GM18507 (cell line): ENCODE results near the gene C1orf198.

Experiments
- DNase-seq: peaks from one replicate; pipeline ENCODE4 v3.0.0; 2011; ENCODE audit warnings: low read depth; ENCODE audit not compliant: insufficient read length; ENCODE audit errors: extremely low spot score
- FAIRE-seq: peaks from 2 replicates; lab custom pipeline; 2011; peaks lifted over from hg19 to GRCh38; lab: Jason Lieb, UNC

The C1orf198 gene

DNA sequence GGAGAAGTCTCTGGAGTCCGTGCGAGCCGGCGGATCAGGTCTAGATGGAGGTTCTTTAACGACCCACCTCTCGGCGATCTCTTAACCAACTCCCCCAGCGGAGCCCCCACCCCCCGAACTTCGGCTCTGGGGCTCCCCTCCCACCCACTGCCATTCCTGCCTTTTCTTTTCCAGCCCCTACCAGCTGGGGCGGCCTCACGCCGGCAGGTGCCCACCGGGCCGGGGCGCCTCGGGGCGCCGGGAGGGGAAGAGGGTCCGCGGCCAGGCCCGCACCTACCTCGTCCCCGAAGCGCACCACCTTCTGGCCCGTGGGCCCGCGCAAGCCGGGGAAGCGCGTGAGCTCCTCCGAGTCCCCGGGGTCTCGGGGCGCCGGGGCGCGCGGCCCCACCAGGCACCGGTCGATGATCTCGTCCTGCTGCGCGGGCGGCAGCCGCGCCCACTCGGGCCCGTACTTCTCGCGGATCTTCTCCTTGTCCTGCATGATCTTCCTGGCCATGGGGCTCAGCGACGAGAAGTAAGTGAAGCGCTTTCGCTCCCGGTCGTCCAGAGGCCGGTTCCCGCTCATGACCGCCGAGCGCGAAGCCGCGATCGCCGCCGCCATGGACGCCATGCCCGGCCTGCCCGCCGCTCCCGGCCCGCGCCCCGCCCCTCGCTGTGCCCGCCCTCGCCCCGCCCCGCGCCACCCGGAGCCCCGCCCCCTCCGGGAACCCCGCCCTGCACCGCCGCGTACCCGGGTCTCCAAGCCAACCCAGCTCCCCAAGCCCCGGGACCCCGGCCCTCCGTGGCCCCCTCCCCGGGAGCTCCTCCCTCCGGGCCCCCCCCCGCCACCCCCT, at the start of gene C1orf198:
C1orf198 (minus strand) TSS at position 619 of the 833 bp plus-strand sequence; CDS start at position 610, 9 bp downstream.
- FAIRE-seq (no peak), DNase-seq (peak; percentile 71)

DNA sequence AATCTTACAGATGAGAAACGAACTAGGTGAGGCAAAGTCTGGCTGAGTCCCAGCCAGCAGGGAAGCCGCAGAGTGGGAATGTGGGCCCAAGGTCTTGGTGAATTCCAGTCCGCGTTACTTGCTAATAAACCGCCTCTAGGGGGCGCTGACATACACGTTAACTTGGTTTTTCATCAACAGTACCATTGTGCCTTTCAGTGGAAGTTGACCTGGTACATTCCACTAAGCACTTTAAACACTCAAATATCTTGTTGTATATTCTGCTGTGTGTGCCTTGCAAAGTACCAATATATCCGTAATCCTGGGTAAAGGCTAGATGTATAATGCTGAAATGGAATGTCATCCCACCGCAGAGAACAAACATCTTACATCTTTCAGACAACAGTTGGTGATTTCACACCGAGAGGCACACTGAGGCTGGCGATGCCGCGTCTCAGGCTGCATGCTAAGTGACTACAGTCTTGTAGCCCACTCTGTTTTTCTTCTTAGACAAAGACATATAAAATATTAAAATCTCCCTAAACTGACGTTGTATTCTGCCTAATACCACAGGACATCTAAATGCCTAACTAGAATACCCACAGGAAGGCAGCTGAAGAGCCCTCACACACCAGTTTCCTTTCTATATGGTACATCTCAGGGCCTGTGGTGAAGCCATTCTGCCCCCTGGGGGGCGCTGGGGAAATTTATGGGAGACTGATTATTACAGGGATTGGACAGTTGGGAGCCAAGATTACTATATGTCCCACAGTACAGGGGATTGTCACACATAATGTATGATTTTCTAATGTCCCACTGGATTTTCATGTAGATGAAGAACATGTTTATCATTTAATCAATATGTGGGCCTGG, 49.2 kb upstream of the C1orf198 start:
- peak; percentile 29 for DNase-seq

GRCh38 chr1:230916587-230917283, 48.4 kb upstream of the C1orf198 start:
- DNase-seq: no peak
- no peak for FAIRE-seq

More for the DNA sequence above, 49.2 kb upstream of the C1orf198 start:
- FAIRE-seq: peak; percentile 71

DNA sequence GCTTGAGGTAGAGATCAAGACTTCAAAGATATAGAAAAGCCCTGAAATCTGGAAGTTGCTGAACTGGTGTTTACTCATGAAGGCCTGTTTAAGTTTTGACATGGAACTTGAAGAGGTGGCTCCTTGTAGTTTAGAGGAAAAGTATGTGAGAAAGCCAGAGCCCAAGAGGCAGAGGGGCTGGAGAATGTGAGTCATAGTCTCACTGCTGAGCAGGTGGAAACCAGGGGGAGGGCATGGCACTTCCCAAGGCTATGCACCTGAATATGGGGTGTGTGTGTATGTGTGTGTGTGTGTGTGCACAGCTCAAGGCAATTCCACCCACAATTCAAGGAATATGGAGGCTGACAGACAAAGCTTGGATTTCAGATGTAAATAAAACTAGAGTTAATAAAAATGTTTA, 46.8 kb upstream of the C1orf198 start:
- DNase-seq (no peak), FAIRE-seq (no peak)

DNA sequence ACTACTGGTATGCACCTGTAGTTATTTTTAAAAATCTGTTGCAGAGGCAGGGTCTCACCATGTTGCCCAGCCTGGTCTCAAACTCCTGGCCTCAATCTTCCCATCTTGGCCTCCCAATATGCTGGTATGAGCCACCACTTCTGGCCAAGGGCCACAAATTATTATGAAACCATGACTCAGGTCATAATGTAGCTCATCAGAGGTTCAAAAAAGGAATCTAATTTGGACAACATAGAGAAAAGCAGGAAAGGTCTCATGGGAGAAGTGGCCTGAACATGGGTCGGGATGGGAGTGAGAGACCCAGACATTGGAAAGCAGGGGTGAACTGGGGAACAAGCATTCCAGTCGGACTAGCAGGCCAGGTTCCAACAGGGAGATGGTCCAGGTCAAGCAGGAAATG, 45.2 kb upstream of the C1orf198 start:
- DNase-seq: no peak
- FAIRE-seq: no peak

- DNase-seq (no peak), FAIRE-seq (no peak)
These were observed 42.4 kb upstream of the C1orf198 start for GRCh38 chr1:230910755-230911117.

- FAIRE-seq (no peak), DNase-seq (no peak)
These were observed 41.8 kb upstream of the C1orf198 start for GRCh38 chr1:230909974-230910754.

- no peak for FAIRE-seq
- no peak for DNase-seq
These were observed 39.3 kb upstream of the C1orf198 start for GRCh38 chr1:230907472-230908205.

- no peak for DNase-seq
- no peak for FAIRE-seq
These were observed 37.9 kb upstream of the C1orf198 start for GRCh38 chr1:230906226-230906625.

GRCh38 chr1:230905733-230906132, 37.4 kb upstream of the C1orf198 start:
- DNase-seq: no peak

GRCh38 chr1:230902349-230902923, 34.1 kb upstream of the C1orf198 start:
- FAIRE-seq: peak; percentile 74
- DNase-seq: no peak

More at GRCh38 chr1:230905733-230906132, 37.4 kb upstream of the C1orf198 start:
- no peak for FAIRE-seq

GRCh38 chr1:230901671-230902070, 33.4 kb upstream of the C1orf198 start:
- DNase-seq: no peak
- no peak for FAIRE-seq

GRCh38 chr1:230900984-230901383, 32.7 kb upstream of the C1orf198 start:
- FAIRE-seq (no peak), DNase-seq (no peak)

DNA sequence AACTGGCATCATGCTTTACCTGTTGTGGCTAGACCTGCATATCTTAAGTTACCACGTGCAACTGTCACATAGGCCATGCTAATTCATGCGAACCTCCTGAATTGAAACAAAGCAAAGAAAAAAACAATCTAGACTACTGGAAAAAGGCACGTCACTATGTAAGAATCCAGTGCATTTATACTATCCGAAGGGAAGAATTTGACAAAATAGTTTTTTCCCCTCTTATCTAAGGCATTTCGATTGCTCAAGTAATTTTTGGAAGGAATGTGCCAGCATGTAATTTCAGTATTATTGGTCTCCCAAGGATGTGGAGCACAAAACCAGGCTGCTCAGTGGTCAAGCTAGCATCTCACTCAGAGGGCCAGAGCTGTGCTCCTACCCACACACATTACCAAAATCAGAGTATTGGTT, 31.5 kb upstream of the C1orf198 start:
- no peak for FAIRE-seq
- DNase-seq: no peak

GRCh38 chr1:230898748-230899147, 30.4 kb upstream of the C1orf198 start:
- FAIRE-seq: no peak
- no peak for DNase-seq

GRCh38 chr1:230898144-230898543, 29.8 kb upstream of the C1orf198 start:
- no peak for DNase-seq
- no peak for FAIRE-seq

- DNase-seq (no peak), FAIRE-seq (no peak)
These were observed 28.5 kb upstream of the C1orf198 start for GRCh38 chr1:230896779-230897178.

GRCh38 chr1:230895452-230895851, 27.1 kb upstream of the C1orf198 start:
- no peak for FAIRE-seq

More at GRCh38 chr1:230895452-230895851, 27.1 kb upstream of the C1orf198 start:
- no peak for DNase-seq
